Measurements from ENCODE around the gene PLPP3. TPM values are rescaled to one million over a fixed set of nuclear protein-coding genes. Genes with fewer than 3 reads are reported as not detected.
A peak's percentile ranks its signal among the peaks of the same experiment; 100 is the strongest.

Gene PLPP3
- total RNA-seq, 2 donors from 2014 or later = 83.1 to 94.1 TPM

DNA sequence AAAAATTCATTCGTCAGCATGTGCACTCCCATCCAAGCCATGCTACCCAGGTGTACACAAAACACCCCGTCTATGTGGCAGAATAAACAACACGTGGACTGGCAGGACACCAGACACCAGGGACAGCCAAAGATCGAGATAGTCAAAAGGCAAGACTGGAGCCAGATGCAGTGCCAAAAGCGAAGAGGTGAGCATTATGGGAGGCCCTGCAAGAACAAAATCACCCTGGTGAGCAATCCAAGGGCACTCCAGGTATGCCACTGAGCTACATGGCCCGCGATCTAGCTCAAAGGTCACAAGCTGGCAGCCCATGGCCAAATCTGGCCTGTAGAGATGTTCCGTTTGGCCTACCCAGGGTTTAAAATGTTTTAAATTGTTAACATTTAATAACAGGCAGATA, 33.7 kb downstream of the PLPP3 start:
- H3K36me3 ChIP-seq = no peaks in the 10 kb centered on the region
- no peak for DNase-seq (ENCODE audit: low spot score)
- no peaks in the 10 kb centered on the region for H3K9me3 ChIP-seq
- no peaks in the 10 kb centered on the region for H3K27me3 ChIP-seq
- H3K4me3 ChIP-seq = no peak overlapping the region
- peak overlapping the region; percentile 54 to 72 for H3K27ac ChIP-seq
- peaks cover 0 to 76% of the 10 kb centered on the region in 2 donors for H3K4me1 ChIP-seq
- TF ChIP-seq CTCF (IDR thresholded peaks at IDR 0.05) = no peak

DNA sequence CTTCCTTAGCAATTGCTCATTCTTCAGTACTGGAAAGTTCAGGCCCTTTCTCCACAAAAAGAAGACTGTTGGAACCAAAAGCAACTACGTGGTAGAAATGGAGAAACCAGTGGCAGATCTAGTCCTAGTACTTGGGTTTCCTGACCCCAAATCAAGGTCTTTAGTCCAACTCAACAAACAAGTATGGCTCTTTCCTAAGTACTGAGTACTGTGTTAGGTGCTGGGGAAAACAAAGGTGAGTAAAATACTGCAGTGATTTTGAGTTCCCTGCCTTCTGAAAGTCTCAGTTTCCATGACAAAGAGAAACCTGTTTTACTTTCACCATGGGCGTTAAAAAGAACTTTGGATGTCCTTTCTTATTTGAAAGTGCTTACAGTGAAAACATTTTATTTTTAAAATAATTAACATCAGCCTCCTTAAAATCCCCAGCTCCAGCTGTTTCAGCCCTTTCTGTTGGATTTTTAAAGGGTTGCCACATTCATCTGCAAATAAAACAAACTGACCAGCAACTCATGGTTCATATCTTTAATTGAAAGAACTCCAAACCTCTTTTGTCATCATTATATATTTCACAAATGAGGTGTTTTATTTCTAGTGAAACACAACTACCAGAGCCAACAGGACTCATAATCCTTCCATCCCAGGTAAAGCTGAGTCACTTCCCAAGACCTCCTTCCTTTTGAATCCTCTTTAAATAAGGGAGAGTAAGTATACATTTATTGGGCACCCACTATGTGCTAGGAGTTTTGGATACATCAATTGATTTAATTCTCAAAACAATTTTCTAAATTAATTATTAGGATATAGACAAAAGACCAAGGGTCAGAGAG, 35.4 kb downstream of the PLPP3 start:
- no peak overlapping the region for H3K4me3 ChIP-seq
- peak overlapping the region in 1 of 2 donors; percentile 72 for H3K27ac ChIP-seq
- H3K27me3 ChIP-seq = no peaks in the 10 kb centered on the region
- no peak for TF ChIP-seq CTCF (IDR thresholded peaks at IDR 0.05)
- H3K9me3 ChIP-seq = no peaks in the 10 kb centered on the region
- no peaks in the 10 kb centered on the region for H3K36me3 ChIP-seq
- peaks cover 0 to 76% of the 10 kb centered on the region in 2 donors for H3K4me1 ChIP-seq
- DNase-seq (ENCODE audit: low spot score) = no peak

- Histone ChIP-seq H3K36me3 (no peaks in the 10 kb centered on the region), H3K4me1 (peaks cover 0 to 76% of the 10 kb centered on the region in 2 donors), H3K9me3 (no peaks in the 10 kb centered on the region), H3K27ac (no peak overlapping the region), H3K27me3 (no peaks in the 10 kb centered on the region), H3K4me3 (no peak overlapping the region)
- DNase-seq (ENCODE audit: low spot score) = no peak
- no peak for TF ChIP-seq CTCF (IDR thresholded peaks at IDR 0.05)
These were observed 36.7 kb downstream of the PLPP3 start for GRCh38 chr1:56542651-56543050.

DNA sequence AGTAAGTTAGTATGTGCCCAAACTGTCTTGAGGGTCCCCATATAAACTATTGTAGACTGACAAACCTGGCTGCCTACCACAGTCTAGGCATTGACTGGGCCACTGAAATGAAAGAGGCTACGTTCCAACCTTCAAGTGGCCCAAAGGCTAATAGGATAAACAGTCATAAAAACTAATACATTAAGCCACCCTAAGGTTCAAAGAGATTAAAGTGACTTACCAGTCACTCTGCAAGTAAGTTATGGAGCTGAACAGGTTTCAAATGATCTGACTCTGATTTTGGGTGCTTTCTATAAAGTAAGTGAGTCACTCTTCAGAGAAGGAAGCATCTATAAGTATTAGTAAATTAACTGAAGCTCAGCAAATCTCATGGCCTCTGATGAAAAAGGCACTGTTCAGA, 38.0 kb downstream of the PLPP3 start:
- TF ChIP-seq CTCF (IDR thresholded peaks at IDR 0.05) = no peak
- Histone ChIP-seq H3K4me1 (peaks cover 0 to 76% of the 10 kb centered on the region in 2 donors), H3K9me3 (no peaks in the 10 kb centered on the region), H3K36me3 (peaks cover 6% of the 10 kb centered on the region), H3K27me3 (no peaks in the 10 kb centered on the region), H3K4me3 (no peak overlapping the region), H3K27ac (peak overlapping the region; percentile 54 to 74)
- no peak for DNase-seq (ENCODE audit: low spot score)

DNA sequence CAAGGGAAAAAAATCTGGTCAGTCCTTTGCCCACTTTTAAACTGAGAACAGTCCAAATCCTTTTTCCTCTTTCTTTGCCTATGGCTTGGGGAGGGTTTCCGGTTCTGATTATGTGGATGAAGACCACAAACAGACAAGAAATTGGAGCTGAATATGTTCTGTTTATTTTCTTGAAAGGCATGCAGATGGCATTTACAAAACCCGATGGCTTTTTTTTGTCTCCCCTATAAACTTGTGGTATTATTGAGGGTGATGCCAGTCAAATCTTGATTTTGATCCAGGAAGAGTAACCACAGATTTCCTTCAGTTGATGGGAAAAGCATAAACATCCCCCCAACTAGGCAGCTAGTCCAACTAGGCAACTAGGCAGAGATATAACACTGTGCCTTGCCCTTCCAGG, 38.9 kb downstream of the PLPP3 start:
- Histone ChIP-seq H3K4me3 (no peak overlapping the region), H3K27ac (peak overlapping the region; percentile 54 to 74), H3K36me3 (peaks cover 12% of the 10 kb centered on the region), H3K9me3 (no peaks in the 10 kb centered on the region), H3K27me3 (no peaks in the 10 kb centered on the region), H3K4me1 (peaks cover 0 to 78% of the 10 kb centered on the region in 2 donors)
- TF ChIP-seq CTCF (IDR thresholded peaks at IDR 0.05) = no peak
- DNase-seq (ENCODE audit: low spot score) = no peak

All from right atrium auricular region (tissue), 2 donors.